Stimulated activated CD4-positive, alpha-beta T cell treated with anti-CD3 and anti-CD28 coated beads, Interleukin-1b, Interleukin-23, amount 100 ng/mL, for 4 hours (primary cell): ENCODE data around the gene PGAM2.

Experiments used
- DNase-seq, 2 donors: peaks; one replicate each; pipeline ENCODE4 v3.0.0-alpha.2; 2020; ENCODE audit warnings: low read depth in 2 of 2

Gene PGAM2

DNA sequence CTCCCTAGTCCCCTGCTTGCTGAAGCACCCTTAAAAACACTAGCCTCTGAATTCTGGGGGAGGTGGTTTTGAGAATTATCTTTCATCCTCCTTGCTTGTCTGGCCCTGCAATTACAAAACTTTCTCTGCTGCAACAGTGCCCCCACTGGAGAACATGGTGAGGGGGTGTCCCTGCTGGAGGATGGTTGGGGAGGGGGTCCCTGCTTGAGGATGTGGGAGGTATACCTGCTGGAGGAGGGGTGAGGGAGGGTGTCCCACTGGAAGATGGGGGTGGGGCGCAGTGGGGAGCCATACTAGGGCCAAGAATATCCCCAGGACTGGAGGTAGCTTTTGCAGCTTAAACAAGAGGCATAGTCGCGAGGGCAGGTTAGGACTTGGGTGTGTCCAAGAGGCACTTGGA is 20.2 kb upstream of the PGAM2 start:
- DNase-seq: no peak

DNA sequence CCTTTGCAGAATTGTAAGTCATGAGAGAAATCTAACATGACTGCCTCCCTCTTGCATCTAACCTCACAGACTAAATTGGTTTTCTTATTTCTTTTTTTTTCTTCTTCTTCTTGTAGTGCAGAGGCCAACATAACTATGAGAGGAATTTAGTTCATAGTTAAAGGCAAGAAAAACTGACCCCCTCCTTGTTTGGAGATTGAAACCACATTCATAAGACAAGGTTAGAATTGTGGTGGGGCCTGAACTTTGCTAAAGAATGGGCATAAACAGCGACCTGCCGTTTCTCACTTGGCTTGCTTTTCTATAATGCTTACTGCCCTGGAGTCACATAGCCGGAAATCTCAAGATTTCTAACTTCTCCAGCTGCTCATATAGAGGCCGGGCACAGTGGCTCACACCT is 19.3 kb upstream of the PGAM2 start:
- DNase-seq: no peak

GRCh38 chr7:44083796-44084195 is 18.4 kb upstream of the PGAM2 start:
- no peak for DNase-seq

DNA sequence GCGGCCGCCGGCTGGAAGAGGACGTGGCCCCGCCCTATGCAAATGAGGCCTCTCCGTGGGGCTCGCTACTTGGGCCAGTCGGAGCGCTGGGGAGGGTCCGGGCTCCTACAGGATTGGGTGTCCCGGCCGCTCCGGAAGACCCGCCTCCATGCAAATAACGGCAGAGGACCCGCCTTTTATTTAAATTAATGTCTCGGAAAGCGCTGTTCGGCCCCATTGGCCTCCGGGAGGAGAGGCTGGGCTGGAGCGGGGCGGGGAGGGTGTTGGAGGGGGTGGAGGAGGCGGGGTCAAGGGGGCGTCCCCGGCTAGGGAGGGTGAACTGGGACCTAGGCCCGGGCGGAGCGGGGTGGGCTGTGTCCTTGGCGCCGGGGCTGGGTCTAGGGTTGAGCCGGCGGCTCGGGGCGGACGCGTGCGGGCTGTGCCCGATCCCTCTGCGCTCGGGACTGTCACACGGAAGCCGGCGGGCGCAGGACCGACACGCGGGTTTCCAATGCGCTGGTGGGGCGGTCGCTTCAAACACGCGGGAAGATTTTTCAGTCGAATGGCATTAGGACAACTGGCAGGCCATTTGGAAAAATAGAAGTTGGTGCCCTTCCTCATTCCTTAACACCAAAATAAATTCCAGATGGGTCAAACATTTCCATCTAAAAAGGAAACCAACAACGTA is 17.3 kb upstream of the PGAM2 start:
- peak; percentile 95 to 96 for DNase-seq

- DNase-seq: no peak
These were observed 15.9 kb upstream of the PGAM2 start for GRCh38 chr7:44081266-44081748.

GRCh38 chr7:44080686-44081265 is 15.4 kb upstream of the PGAM2 start:
- no peak for DNase-seq

- no peak for DNase-seq
These were observed 14.8 kb upstream of the PGAM2 start for GRCh38 chr7:44080118-44080517.

GRCh38 chr7:44079331-44080021 is 14.1 kb upstream of the PGAM2 start:
- no peak for DNase-seq

DNA sequence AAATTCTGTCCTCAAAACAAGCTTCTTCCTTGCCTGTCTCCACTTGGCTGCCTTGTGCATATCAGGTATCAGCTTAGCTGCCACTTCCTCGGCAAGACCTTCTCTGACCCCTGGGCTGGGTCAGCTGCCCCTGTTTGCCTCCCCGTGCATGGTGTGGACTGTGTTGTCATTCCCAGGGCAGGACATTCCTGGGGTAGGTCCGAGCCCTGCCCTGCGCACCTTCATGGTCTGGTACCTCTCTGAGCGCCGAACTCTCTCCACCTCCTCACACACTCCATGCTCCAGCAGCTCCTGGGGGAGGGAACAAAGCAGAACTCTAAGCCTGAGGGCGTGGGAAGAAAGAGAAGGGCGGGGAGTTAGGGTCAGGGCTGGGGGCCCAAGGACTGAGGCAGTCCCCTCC is 13.2 kb upstream of the PGAM2 start:
- no peak for DNase-seq

DNA sequence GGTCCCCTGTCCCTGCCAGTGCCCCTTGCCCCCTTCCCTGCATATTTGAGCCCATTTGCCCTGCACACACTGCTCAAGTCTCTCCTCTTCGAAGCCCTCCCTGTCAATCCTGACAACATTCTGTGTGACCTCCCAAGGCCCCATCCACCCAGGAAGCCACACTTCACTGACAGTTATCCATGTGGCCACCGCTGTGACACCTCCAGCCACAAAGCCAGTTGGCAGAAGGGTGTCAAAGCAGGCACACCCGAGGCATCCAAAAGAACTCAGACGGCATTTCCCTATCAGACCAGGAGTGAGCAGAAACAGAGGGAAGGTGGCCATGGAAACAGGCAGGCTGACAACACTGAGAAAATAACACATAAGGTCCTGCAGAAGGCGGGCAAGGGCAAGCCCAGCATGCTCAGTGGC is 12.3 kb upstream of the PGAM2 start:
- DNase-seq: no peak

- no peak for DNase-seq
These were observed 11.7 kb upstream of the PGAM2 start for GRCh38 chr7:44077061-44077460.

- DNase-seq: no peak
These were observed 10.9 kb upstream of the PGAM2 start for GRCh38 chr7:44076101-44076895.

DNA sequence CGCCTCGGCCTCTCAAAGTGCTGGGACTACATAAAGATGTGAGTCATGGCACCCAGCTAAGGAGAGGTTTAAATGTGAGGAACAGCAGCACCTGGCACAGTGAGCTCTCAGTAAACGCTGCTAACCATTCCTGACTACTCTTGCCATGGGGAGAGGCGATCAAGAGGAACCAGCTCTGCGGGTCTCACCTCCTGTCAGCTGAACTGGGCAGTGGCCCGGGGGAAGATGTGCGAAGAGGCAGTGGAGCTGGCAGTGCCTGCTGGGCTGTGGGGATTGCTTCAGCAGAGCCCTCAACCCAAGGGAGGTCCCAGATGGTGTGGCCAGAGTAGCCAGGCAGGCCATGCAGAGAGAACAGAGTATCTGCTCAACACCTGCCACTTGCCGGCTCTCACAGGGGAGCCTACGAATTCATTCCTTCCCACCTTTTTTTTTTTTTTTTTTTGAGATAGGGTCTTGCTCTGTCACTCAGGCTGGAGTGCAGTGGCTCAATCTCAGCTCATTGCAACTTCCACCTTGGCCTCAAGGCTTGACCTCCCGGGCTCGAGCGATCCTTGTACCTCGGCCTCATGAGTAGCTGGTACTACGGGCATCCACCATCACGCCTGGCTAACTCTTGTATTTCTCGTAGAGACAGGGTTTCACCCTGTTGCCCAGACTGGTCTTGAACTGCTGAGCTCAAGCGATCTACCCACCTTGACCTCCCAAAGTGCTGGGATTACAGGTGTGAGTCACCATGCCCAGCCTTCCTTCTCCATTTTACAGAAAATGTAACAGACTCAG is 10.1 kb upstream of the PGAM2 start:
- DNase-seq: no peak

DNA sequence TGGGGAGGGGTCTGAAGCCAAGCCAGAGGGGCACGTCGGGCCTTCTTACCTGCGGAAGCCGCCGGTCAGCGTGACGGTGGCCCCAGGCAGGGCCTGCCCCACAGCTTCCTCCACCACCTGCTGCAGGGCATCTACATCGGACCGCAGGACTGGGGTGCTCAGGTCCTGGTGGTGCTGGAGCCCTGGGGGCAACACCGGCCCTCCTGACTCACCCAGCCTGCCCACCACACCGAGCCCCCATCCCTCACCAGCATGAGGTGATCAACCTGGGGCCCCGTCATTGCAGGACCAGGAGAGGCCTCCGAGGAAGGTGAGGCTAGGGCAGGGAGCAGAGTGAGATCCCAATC is 9.0 kb upstream of the PGAM2 start:
- no peak for DNase-seq

DNA sequence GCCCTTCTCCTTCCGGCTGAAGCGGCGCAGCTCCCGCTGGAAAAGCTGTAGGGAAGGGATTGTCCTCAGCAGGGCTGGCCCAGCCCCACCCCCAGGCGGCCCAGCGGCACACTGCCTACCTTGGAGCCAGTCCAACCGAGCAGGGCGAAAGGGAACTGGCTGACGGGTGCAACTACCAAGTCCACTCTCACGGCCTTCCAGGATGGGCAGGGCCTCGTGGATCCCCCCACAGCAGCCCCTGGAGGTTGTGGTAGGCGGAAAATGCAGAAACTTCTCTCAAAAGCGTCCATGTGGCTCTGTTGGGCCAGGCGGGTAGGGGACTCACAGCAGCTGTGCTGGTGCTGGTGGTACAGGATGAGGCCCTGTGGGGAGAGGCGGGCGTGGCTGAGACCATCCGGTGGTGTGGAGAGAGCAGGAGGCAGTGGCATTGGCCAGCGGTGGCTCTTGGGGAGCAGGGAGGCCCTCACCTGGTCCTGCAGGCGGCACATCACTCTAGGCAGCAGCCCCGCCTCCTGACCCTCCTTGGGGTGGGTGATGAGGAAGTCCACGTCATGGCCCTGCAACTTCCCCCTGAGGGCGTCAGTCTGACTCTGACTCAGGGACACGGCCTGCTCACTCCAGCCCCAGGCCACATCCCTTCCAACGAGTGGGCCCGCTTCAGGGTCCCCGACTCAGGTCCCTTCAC is 8.4 kb upstream of the PGAM2 start:
- DNase-seq: no peak

DNA sequence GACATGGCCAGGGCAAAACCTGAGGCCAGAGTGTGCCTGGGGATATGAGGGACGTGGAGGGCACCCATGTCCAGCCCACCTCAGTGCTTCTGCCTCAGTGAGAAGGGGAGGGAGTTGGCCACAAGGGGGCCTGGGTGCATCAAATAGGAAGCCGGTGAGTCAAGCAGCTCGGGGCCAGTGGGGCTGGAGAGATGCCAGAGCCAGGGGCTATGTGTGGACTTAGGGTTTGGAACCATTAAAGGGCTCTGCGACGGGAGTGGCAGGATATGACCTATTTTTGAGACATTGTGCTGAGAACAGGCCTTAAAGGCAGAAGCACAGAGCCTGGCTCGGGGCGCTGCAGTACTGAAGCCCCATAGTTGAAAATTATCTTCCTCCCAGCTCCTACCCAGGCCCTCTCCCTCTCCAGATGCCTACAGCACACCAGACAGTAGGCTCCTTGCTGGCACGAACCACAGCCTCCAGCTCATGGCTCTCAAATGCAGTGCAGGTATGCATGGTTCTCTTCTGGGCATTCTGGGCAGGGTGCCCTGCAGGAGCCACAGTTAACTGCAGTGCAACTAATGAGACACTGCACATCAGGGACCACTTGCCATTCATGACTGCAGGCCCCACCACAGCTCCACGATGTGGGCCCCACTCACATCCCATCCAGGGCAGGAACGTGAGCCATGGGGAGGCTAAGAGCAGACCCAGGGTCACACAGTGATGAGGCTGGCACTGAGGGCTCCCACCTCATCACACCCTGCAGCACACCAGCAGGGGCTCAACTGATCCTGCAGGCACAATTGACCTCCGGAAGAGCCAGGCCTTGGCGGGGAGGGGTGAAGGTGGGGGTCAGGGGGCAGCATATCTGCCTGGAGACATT is 7.2 kb upstream of the PGAM2 start:
- DNase-seq: no peak

DNA sequence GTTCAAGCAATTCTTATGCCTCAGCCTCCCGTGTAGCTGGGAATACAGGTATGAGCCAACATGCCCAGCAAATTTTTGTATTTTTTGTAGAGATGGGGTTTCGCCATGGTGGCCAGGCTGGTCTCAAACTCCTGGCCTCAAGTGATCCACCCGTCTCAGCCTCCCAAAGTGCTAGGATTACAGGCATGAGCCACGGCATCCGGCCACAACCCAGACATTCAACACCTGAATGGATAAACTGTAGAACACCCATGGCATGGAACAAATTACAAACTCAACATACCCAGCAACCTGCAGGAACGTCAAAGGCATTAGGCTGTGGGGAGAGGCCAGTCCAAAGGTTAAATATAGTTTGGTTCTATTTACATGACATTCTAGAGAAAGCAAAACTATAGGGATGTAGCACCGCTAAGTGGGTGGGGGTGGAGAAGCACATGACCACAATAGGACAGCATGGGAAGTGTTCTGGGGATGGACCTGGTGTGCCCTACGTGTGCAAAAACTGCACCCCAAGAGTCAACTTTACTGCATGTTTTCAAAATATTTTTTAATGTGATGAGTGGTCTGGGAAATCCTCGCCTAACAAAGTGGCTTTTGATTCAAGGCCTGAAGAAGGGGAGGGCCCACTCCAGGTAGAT is 6.5 kb upstream of the PGAM2 start:
- DNase-seq: no peak

DNA sequence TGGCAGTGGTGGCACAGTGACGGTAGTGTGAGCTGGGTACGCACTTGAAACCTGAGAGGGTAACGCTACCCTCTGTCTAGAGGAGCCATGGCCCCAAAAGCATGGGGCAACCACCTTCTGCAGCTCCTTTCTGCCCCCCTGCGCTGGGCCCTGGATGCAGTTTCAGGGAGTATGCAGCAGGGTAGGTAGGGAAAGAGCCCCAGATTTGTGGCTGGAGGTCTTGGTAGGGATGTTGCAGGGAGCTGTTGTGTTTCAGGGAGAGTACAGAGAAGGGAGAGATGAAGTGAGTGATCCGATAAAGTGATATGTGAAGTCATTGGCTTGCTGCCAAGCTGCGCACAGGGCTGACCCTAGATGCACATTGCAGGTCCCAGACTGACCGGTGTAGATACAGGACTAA is 2.7 kb upstream of the PGAM2 start:
- DNase-seq: no peak

GRCh38 chr7:44067064-44067951 is 1.9 kb upstream of the PGAM2 start:
- no peak for DNase-seq
